Mammary epithelial cell (primary cell): Measurements from ENCODE around the gene LIN37.

Experiments
- CTCF ChIP-seq, 2 donors: IDR thresholded peaks in 1 of 2; conservative IDR thresholded peaks in 1 of 2; 2 replicates each; pipeline ENCODE4 v1.5.1; 2011 to 2012; ENCODE audit warnings: inconsistent platforms in 2 of 2, low read length in 2 of 2, mild to moderate bottlenecking in 2 of 2, control low read depth in 1 of 2, low read depth in 1 of 2; ENCODE audit not compliant: insufficient read depth in 1 of 2; ENCODE audit errors: extremely low read depth in 1 of 2
- EZH2 ChIP-seq: IDR thresholded peaks from 2 replicates; pipeline ENCODE4 v1.6.1; 2012; ENCODE audit warnings: low read length, inconsistent platforms, borderline replicate concordance

- no peak for TF ChIP-seq CTCF (conservative IDR thresholded peaks at IDR 0.05 in 1 of 2, IDR thresholded peaks at IDR 0.05 in 1 of 2; ENCODE audit: extremely low read depth in 1 of 2, insufficient read depth in 1 of 2, low read depth in 1 of 2, low read length in 2 of 2)
- TF ChIP-seq EZH2, result no peak
Measured at GRCh38 chr19:35713506-35713850, 34.9 kb upstream of the LIN37 start.
